Lung (tissue), 12 donors: ENCODE measurements around the gene BARX1. TPM values are rescaled to one million over a fixed set of nuclear protein-coding genes. Genes with fewer than 3 reads are reported as not detected.

Experiments used
- ATAC-seq: fragments of 200-7000 bp; cut with Tn5 transposase; one replicate; pipeline ENCODE4 v1.9.1; 2020; ENCODE audit warnings: moderate number of reproducible peaks; ENCODE audit not compliant: insufficient read depth, low FRiP score
- DNase-seq, 3 donors: peaks; one replicate each; pipeline ENCODE4 v3.0.0-alpha.2; 2013 to 2017
- H3K27ac ChIP-seq, 2 donors: one replicate each; pipeline ENCODE4 v1.5.1; 2013; ENCODE audit warnings: mild to moderate bottlenecking in 2 of 2, moderate library complexity in 2 of 2, control low read depth in 1 of 2, inconsistent platforms in 1 of 2, low read depth in 1 of 2, low read length in 1 of 2
- H3K27me3 ChIP-seq, 3 donors: one replicate each; pipeline ENCODE4 v1.5.1; 2013; ENCODE audit warnings: low read length in 2 of 3; ENCODE audit not compliant: control insufficient read depth in 3 of 3, insufficient read depth in 3 of 3
- H3K36me3 ChIP-seq, 4 donors: one replicate each; pipeline ENCODE4 v1.5.1; 2013; ENCODE audit warnings: low read length in 4 of 4, mild to moderate bottlenecking in 1 of 4, moderate library complexity in 1 of 4; ENCODE audit not compliant: control insufficient read depth in 4 of 4, insufficient read depth in 4 of 4
- H3K4me1 ChIP-seq, 5 donors: one replicate each; pipeline ENCODE4 v1.5.1; 2013; ENCODE audit warnings: low read length in 5 of 5, mild to moderate bottlenecking in 2 of 5, moderate library complexity in 1 of 5; ENCODE audit not compliant: control insufficient read depth in 5 of 5, insufficient read depth in 5 of 5
- H3K4me3 ChIP-seq: one replicate; pipeline ENCODE4 v1.5.1; 2013; ENCODE audit warnings: mild to moderate bottlenecking, control low read depth, moderate library complexity
- H3K9ac ChIP-seq, 2 donors: one replicate each; pipeline ENCODE4 v1.5.1; 2013; ENCODE audit warnings: low read length in 2 of 2, control low read depth in 1 of 2; ENCODE audit not compliant: insufficient read depth in 1 of 2
- H3K9me3 ChIP-seq, 4 donors: one replicate each; pipeline ENCODE4 v1.5.1; 2013; ENCODE audit warnings: low read length in 3 of 4, mild to moderate bottlenecking in 1 of 4, moderate library complexity in 1 of 4; ENCODE audit not compliant: control insufficient read depth in 4 of 4, insufficient read depth in 3 of 4
- CTCF ChIP-seq: IDR thresholded peaks from 2 replicates; pipeline ENCODE4 v1.5.1; 2012; ENCODE audit warnings: mild to moderate bottlenecking; ENCODE audit errors: control extremely low read depth, extremely low read depth
- WGBS, 2 donors: extraction: QIAGEN DNeasy Blood & Tissue Kit; methylation state at CpG; one replicate each; pipeline ENCODE4 v1.1.7; 2013; 5-methylcytosine and 5-hydroxymethylcytosine counted together
- polyA plus RNA-seq, 2 donors: library from polyadenylated mRNA; stranded (reverse); fragments of 200-250 nt; gene quantifications; one replicate each; pipeline ENCODE4 v1.2.1, GENCODE V29; 2013
- total RNA-seq, 2 donors: library from RNA; depleted of rRNA in 1 of 2; stranded (reverse); fragments of >200 nt in 1 of 2; gene quantifications; one replicate each; pipeline ENCODE4 v1.2.1, GENCODE V29; 2014 to 2021
- donor health status: control.
- donor health status: control.
- donor health status: Bipolar disorder and iron deficiency.
- donor health status: healthy.
- donor health status: DM: yes; HTN: yes; CAD: no.

BARX1 gene
- total and polyA plus RNA-seq, 4 donors: 0.08 to 0.09 TPM; not detected in 2

- 83 to 92% methylated on average over 25 of the region's 25 CpGs for WGBS, 2 donors
Measured at GRCh38 chr9:93968451-93969327, 13.5 kb upstream of the BARX1 start.

GRCh38 chr9:93967020-93967803, 12.1 kb upstream of the BARX1 start:
- no peak for DNase-seq
- H3K36me3 ChIP-seq: no peaks in the 10 kb centered on the region
- peaks cover 0 to 14% (median 7%) of the 10 kb centered on the region in 3 donors for H3K27me3 ChIP-seq
- no peak overlapping the region for H3K9ac ChIP-seq
- H3K4me3 ChIP-seq: no peak overlapping the region
- peaks cover 0 to 6% (median 3%) of the 10 kb centered on the region in 5 donors for H3K4me1 ChIP-seq
- H3K27ac ChIP-seq: no peak overlapping the region
- no peak for TF ChIP-seq CTCF
- peaks cover 0 to 5% (median 0%) of the 10 kb centered on the region in 4 donors for H3K9me3 ChIP-seq
- no peak for ATAC-seq
- 84 to 91% methylated on average over 13 of the region's 13 CpGs for WGBS, 2 donors

More at GRCh38 chr9:93968451-93969327, 13.5 kb upstream of the BARX1 start:
- Histone ChIP-seq H3K27ac (no peak overlapping the region), H3K4me1 (no peaks in the 10 kb centered on the region), H3K36me3 (no peaks in the 10 kb centered on the region), H3K9ac (no peak overlapping the region), H3K27me3 (peaks cover 0 to 7% (median 0%) of the 10 kb centered on the region in 3 donors), H3K4me3 (no peak overlapping the region), H3K9me3 (peaks cover 0 to 8% (median 0%) of the 10 kb centered on the region in 4 donors)
- DNase-seq (no peak), ATAC-seq (no peak)
- TF ChIP-seq CTCF: no peak

GRCh38 chr9:93965830-93966577, 10.8 kb upstream of the BARX1 start:
- Histone ChIP-seq H3K4me3 (no peak overlapping the region), H3K9me3 (peaks cover 0 to 2% (median 0%) of the 10 kb centered on the region in 4 donors), H3K27me3 (peaks cover 0 to 26% (median 20%) of the 10 kb centered on the region in 3 donors), H3K36me3 (no peaks in the 10 kb centered on the region), H3K4me1 (peaks cover 0 to 6% (median 3%) of the 10 kb centered on the region in 5 donors), H3K9ac (no peak overlapping the region), H3K27ac (no peak overlapping the region)
- ATAC-seq (no peak), DNase-seq (no peak)
- no peak for TF ChIP-seq CTCF
- WGBS, 2 donors: 73 to 82% methylated on average over 11 of the region's 11 CpGs
